Measurements from ENCODE around the gene MYO5B.
"Not testable (repeated sequence)": the region's sequence is repeated elsewhere in the genome, so short reads cannot be mapped to it uniquely, and the experiment has no call there.

GRCh38 chr18:50220249-50220648 is 25.3 kb upstream of the MYO5B start:
- TF ChIP-seq POLR2A (IDR thresholded peaks at IDR 0.05; ENCODE audit: low read depth, low read length); RAD21 (IDR thresholded peaks at IDR 0.05; ENCODE audit: low read length); RFX5 (IDR thresholded peaks at IDR 0.05; ENCODE audit: low read depth, low read length); RCOR1 (IDR thresholded peaks at IDR 0.05; ENCODE audit: insufficient replicate concordance, low read length); CEBPB (IDR thresholded peaks at IDR 0.05; ENCODE audit: low read depth, low read length); SMC3 (IDR thresholded peaks at IDR 0.05; ENCODE audit: low read depth, low read length); MAFK (IDR thresholded peaks at IDR 0.05; ENCODE audit: low read depth, low read length): not testable (repeated sequence)
- TF ChIP-seq, protein P1, sequence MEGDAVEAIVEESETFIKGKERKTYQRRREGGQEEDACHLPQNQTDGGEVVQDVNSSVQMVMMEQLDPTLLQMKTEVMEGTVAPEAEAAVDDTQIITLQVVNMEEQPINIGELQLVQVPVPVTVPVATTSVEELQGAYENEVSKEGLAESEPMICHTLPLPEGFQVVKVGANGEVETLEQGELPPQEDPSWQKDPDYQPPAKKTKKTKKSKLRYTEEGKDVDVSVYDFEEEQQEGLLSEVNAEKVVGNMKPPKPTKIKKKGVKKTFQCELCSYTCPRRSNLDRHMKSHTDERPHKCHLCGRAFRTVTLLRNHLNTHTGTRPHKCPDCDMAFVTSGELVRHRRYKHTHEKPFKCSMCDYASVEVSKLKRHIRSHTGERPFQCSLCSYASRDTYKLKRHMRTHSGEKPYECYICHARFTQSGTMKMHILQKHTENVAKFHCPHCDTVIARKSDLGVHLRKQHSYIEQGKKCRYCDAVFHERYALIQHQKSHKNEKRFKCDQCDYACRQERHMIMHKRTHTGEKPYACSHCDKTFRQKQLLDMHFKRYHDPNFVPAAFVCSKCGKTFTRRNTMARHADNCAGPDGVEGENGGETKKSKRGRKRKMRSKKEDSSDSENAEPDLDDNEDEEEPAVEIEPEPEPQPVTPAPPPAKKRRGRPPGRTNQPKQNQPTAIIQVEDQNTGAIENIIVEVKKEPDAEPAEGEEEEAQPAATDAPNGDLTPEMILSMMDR (conservative IDR thresholded peaks at IDR 0.05; ENCODE audit: low read depth, low read length) = not testable (repeated sequence)

Data from IMR-90 (cell line).